HAP-1 (cell line): ENCODE measurements around the gene MYO1C.
"Not testable (repeated sequence)": the region's sequence is repeated elsewhere in the genome, so short reads cannot be mapped to it uniquely, and the experiment has no call there.

Source experiments
- DNase-seq, 2 experiments: peaks; one replicate each; pipeline ENCODE4 v3.0.0-alpha.2; 2016 to 2020; ENCODE audit warnings: low spot score in 2 of 2
- H3K27me3 ChIP-seq: fragments of 250-450 bp; sonication (Bioruptor Pico); 2 replicates; pipeline ENCODE4 v1.5.1; 2020; ENCODE audit warnings: low read depth, mild to moderate bottlenecking, moderate library complexity
- H3K36me3 ChIP-seq: fragments of 250-450 bp; sonication (Bioruptor Pico); replicated peaks from 2 replicates; pipeline ENCODE4 v1.5.1; 2020; ENCODE audit warnings: mild to moderate bottlenecking
- H3K4me1 ChIP-seq: fragments of 250-450 bp; sonication (Bioruptor Pico); 2 replicates; pipeline ENCODE4 v1.5.1; 2020; ENCODE audit warnings: mild to moderate bottlenecking
- H3K4me3 ChIP-seq: fragments of 250-450 bp; sonication (Bioruptor Pico); 2 replicates; pipeline ENCODE4 v1.5.1; 2020; ENCODE audit warnings: mild to moderate bottlenecking, moderate library complexity
- H3K9me3 ChIP-seq: fragments of 250-450 bp; sonication (Bioruptor Pico); 2 replicates; pipeline ENCODE4 v1.5.1; 2020; ENCODE audit warnings: mild to moderate bottlenecking, moderate library complexity
- in situ Hi-C: fragments of 300-500 bp; cut with MboI; formaldehyde crosslinking; loops from 3 replicates; pipeline ENCODE4 v1.14.3; 2020; ENCODE audit warnings: low sequenced_read_pairs, inconsistent platforms, mixed read lengths

Gene MYO1C

DNA sequence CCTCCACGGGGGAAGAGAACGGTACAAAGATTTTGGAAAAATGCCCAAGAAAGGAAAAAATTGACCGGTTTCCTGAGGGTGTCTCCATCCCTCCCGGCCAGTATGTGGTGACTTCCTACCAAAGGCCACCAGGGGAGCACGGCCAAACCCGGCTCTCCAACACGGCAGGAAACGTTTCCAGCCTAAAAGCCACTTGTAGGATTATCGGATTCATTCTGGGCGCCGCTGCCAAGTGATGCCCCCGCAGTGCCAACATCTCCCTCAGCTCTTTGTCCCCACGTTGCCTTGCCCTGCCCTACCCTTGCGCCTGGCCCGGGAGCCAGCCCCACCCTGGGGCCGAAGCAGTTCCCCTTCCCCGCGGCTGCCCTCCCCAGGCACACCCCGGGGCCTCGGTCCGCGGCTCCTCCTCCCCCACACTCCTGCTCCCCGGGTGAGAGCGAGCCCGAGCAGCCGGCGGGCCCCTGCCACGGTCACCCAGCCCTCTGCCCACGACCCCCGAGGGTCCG is 37.1 kb downstream of the MYO1C start:
- in situ Hi-C loops: no loop called here
- H3K9me3 ChIP-seq: no peaks in the 10 kb centered on the region
- peak; percentile 58 to 78 for DNase-seq
- no peaks in the 10 kb centered on the region for H3K27me3 ChIP-seq
- peaks cover 38% of the 10 kb centered on the region for H3K36me3 ChIP-seq
- peak overlapping the region; percentile 95 for H3K4me3 ChIP-seq
- H3K4me1 ChIP-seq: peaks cover 16% of the 10 kb centered on the region

DNA sequence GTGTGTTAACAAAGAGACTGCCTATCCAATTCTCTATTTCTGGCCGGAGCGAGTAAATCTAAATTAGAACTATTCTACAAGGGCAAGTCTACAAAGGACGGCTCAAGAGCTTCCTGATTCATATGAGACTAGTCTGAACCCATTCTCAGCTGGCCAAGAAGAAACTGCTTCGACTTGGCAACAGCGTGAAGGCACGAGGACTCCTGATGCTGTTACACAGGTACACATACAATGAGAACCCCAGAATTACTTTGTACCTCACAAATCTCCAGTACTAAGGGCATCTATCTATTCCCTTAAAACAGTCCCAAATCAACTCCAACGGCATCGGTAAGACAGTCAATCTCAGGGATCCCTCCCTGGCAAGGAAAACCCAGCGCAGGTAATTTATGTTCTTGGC is 37.9 kb downstream of the MYO1C start:
- no peaks in the 10 kb centered on the region for H3K27me3 ChIP-seq
- in situ Hi-C loops: no loop called here
- peaks cover 16% of the 10 kb centered on the region for H3K4me1 ChIP-seq
- DNase-seq: no peak
- H3K9me3 ChIP-seq: no peaks in the 10 kb centered on the region
- H3K36me3 ChIP-seq: peaks cover 39% of the 10 kb centered on the region
- H3K4me3 ChIP-seq: peak overlapping the region; percentile 95

DNA sequence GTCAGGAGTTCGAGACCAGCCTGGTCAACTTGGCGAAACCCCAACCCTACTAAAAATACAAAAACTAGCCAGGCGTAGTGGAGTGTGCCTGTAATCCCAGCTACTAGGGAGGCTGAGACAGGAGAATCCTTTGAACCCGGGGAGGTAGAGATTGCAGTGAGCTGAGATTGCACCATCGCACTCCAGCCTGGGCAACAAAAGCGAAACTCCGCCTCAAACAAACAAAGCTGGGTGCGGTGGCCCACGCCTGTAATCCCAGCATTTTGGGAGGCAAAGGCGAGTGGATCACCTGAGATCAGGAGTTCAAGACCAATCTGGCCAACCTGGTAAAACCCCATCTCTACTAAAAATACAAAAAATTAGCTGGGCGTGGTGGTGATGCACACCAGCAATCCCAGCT is 38.8 kb downstream of the MYO1C start:
- H3K9me3 ChIP-seq, DNase-seq, in situ Hi-C loops, H3K27me3 ChIP-seq, H3K4me3 ChIP-seq: not testable (repeated sequence)
- peaks cover 16% of the 10 kb centered on the region for H3K4me1 ChIP-seq
- H3K36me3 ChIP-seq: peaks cover 41% of the 10 kb centered on the region

DNA sequence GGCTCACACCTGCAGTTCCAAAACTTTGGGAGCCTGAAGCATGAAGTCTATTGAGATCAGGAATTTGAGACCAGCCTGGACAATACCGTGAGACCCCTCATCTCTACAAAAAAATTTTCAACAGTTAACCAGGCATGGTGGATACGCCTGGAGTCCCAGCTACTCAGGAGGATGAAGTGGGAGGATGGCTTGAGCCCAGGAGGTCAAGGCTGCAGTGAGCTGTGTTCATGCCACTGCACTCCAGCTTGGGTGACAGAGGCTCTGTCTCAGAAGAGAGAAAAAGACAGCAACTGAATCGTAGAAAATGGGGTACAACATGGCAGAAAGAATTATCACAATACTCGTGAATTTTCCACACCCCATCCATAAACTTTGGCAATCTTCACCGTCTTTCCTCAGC is 39.6 kb downstream of the MYO1C start:
- Histone ChIP-seq H3K27me3 (no peaks in the 10 kb centered on the region), H3K4me1 (peaks cover 16% of the 10 kb centered on the region), H3K9me3 (no peaks in the 10 kb centered on the region), H3K4me3 (no peak overlapping the region), H3K36me3 (peaks cover 41% of the 10 kb centered on the region)
- in situ Hi-C loops: no loop called here
- no peak for DNase-seq

DNA sequence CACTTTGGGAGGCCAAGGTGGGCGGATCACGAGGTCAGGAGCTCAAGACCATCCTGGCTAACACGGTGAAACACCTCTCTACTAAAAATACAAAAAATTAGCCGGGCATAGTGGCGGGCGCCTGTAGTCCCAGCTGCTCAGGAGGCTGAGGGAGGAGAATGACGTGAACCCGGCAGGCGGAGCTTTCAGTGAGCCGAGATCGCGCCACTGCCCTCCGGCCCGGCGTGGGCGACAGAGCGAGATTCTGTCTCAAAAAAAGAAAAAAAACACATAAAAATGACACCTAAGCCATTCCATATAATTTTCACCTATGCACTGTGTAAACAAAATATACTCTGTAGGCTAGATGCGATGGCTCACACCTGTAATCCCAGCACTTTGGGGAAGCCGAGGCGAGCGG is 42.2 kb downstream of the MYO1C start:
- H3K4me1 ChIP-seq, DNase-seq, H3K9me3 ChIP-seq, H3K27me3 ChIP-seq, H3K4me3 ChIP-seq, in situ Hi-C loops: not testable (repeated sequence)
- peaks cover 41% of the 10 kb centered on the region for H3K36me3 ChIP-seq

DNA sequence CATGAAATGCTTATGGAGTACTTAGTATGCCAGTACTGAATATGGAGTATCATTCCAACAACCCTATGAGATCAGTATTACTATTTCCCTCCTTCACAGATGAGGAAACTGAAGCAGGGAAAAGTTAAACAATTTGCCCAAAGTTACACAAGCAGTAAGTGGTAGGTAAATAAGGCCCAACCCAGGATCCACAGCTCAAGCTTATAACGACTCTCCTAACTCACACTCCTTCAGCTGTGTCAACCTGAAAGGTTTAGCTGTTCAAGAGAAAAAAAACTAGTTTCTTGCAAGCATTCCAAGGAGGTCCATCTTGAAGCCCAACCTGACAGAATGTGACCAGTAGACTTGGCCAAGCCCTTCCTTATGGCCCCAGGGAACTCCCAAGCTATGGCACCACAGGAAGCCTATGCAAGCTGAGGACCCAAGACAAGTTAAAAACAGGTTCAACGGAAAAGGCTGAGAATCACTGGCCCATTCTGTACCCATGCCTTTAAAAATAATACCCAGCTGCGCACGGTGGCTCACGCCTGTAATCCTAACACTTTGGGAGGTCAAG is 43.0 kb downstream of the MYO1C start:
- peaks cover 38% of the 10 kb centered on the region for H3K36me3 ChIP-seq
- no peaks in the 10 kb centered on the region for H3K9me3 ChIP-seq
- in situ Hi-C loops: no loop called here
- H3K4me3 ChIP-seq: no peak overlapping the region
- DNase-seq: no peak
- no peaks in the 10 kb centered on the region for H3K27me3 ChIP-seq
- peaks cover 5% of the 10 kb centered on the region for H3K4me1 ChIP-seq

DNA sequence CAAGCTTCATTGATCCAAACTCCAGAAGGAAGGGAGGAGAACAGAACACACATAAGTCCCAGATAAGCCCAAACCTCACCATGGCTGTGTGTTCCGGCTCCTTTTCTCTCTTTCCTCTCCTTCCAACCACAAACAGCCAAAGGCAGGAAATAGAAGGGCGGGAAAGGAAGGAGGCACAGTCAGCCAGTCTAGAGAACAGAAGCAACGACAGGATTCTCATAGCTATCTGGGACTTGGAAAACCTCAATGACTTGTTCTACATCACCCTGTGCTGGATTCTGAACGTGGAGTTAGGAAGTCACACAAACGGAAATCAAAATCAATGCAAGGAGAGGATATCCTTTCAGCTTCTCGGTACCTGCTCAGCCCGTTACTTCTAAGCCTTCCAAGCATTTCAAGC is 45.4 kb downstream of the MYO1C start:
- Histone ChIP-seq H3K4me3 (no peak overlapping the region), H3K4me1 (no peaks in the 10 kb centered on the region), H3K27me3 (no peaks in the 10 kb centered on the region), H3K36me3 (peaks cover 16% of the 10 kb centered on the region), H3K9me3 (no peaks in the 10 kb centered on the region)
- DNase-seq: no peak
- in situ Hi-C loops: no loop called here

DNA sequence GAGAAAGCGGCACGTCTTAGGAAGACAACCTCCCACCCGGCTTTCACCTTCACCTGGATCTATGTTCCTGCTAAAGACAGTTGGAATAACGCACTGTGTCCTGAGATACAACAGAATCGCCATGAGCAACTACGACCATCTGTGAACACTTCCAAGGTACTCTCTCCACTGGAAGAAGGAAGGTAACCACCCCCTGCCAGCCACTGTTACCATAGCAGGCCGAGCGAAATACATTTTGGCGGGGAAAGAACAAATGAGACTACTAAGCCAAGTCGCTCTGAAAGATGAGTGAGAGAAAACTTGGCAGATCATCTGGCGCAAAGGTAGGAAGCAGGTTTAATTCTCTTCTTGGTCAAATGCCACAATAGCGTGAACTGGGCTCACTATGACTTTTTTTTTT is 46.3 kb downstream of the MYO1C start:
- Histone ChIP-seq H3K36me3 (peaks cover 13% of the 10 kb centered on the region), H3K4me1 (no peaks in the 10 kb centered on the region), H3K4me3 (no peak overlapping the region), H3K9me3 (no peaks in the 10 kb centered on the region), H3K27me3 (no peaks in the 10 kb centered on the region)
- no peak for DNase-seq
- in situ Hi-C loops: no loop called here

DNA sequence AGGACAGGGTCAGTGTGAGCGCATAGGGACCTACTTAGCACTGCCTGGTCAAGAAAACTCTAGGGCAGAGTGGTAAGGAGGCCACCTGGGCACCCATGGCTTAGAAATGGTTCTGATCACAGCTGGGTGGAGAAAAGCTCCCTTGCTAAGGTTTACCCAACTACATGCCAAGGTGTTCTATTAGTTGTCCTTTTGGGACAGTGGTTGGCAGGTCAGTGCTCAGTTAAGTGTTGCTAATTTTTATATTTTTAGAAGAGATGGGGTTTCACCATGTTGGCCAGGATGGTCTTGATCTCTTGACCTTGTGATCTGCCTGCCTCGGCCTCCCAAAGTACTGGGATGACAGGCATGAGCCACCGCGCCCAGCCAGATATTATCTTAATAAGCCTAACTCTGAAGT is 46.8 kb downstream of the MYO1C start:
- DNase-seq, H3K4me1 ChIP-seq, H3K9me3 ChIP-seq, H3K27me3 ChIP-seq, in situ Hi-C loops, H3K4me3 ChIP-seq: not testable (repeated sequence)
- peaks cover 13% of the 10 kb centered on the region for H3K36me3 ChIP-seq

DNA sequence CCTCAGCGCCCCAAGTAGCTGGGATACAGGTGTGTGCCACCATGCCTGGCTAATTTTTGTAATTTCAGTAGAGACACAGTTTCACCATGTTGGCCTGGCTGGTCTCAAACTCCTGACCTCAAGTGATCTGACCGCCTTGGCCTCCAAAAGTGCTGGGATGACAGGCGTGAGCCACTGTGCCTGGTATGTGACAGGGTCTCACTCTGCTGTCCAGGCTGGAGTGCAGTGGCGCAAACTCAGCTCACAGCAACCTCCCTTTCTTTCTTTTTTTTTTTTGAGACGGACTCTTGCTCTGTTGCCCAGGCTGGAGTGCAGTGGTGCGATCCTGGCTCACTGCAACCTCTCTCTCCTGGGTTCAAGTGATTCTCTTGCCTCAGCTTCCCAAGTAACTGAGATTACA is 49.8 kb downstream of the MYO1C start:
- H3K4me1 ChIP-seq, H3K36me3 ChIP-seq, H3K27me3 ChIP-seq, H3K4me3 ChIP-seq, H3K9me3 ChIP-seq, in situ Hi-C loops, DNase-seq: not testable (repeated sequence)

DNA sequence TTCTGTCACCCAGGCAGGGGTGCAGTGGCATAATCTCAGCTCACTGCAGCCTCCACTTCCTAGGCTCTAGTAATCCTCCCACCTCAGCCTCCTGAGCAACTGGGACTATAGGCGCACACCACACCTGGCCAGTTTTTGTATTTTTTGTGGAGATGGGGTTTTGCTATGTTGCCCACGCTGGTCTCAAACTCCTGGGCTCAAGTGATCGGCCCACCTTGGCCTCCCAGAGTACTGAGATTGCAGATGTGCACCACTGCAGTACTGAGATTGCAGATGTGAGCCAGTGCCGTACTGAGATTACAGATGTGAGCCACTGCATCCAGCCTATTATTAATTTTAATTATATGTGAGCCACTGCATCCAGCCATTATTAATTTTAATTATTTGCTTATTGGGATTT is 50.3 kb downstream of the MYO1C start:
- Histone ChIP-seq H3K27me3 (no peaks in the 10 kb centered on the region), H3K4me1 (no peaks in the 10 kb centered on the region), H3K36me3 (peaks cover 9% of the 10 kb centered on the region), H3K9me3 (no peaks in the 10 kb centered on the region), H3K4me3 (no peak overlapping the region)
- in situ Hi-C loops: no loop called here
- DNase-seq: no peak

DNA sequence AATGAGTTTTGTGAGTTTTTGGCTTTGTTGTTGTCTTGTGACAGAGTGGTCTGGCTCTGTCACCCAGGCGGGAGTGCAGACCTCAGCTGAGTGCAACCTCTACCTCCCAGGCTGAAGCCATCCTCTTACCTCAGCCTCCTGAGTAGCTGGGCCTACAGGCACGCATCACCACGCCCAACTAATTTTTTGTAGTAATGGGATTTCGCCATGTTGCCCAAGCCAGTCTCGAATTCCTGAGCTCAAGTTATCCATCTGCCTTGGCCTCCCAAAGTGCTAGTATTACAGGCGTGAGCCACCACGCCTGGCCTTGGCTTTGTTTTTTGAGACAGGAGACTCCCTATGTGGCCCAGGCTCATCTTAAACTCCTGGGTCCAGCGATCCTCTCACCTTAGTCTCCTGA is 51.6 kb downstream of the MYO1C start:
- Histone ChIP-seq H3K9me3 (no peaks in the 10 kb centered on the region), H3K4me3 (no peak overlapping the region), H3K4me1 (no peaks in the 10 kb centered on the region), H3K36me3 (peaks cover 18% of the 10 kb centered on the region), H3K27me3 (no peaks in the 10 kb centered on the region)
- in situ Hi-C loops: no loop called here
- no peak for DNase-seq

DNA sequence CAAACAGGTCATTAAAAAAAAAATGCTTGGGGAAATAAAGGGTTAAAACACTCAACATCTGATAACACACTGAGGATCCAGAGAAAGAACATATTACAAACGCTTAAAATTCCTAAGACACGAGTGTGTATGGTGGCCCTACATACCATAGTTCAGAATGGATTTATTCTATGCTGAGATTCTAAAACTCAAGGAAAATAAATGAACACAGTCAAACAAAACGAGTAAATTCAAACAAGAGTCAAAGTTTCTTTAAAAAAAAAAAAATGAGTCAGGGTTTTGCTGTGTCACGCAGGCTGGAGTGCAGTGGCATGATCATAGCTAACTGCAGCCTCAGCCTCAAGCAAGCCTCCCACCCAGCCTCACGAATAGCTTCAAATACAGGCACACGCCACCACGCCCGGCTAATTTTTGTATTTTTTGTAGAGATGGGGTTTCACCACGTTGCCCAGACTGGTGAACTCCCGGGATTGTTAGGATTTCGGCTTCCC is 53.8 kb downstream of the MYO1C start:
- Histone ChIP-seq H3K36me3 (peaks cover 28% of the 10 kb centered on the region), H3K4me3 (no peak overlapping the region), H3K4me1 (no peaks in the 10 kb centered on the region), H3K27me3 (no peaks in the 10 kb centered on the region), H3K9me3 (no peaks in the 10 kb centered on the region)
- in situ Hi-C loops: no loop called here
- DNase-seq: no peak

DNA sequence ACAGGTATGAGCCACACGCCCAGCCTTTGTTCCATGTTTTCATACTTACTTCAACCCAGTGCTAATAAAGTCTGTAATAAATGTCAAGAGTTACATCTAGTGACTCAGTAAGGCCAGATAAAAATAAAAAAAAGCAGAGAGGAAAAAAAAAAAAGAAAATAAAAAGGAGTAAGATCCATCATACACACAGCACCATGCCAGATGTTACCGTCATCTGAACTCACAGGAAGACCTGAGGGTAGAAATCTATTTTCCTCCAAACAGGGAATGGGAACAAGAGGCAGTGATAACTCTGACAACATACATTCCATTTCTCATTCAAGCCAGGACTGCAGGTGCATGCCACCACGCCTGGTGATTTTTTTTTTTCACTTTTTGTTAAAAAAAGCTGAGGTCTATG is 57.2 kb downstream of the MYO1C start:
- H3K36me3 ChIP-seq: peaks cover 46% of the 10 kb centered on the region
- no peaks in the 10 kb centered on the region for H3K27me3 ChIP-seq
- no peak for DNase-seq

DNA sequence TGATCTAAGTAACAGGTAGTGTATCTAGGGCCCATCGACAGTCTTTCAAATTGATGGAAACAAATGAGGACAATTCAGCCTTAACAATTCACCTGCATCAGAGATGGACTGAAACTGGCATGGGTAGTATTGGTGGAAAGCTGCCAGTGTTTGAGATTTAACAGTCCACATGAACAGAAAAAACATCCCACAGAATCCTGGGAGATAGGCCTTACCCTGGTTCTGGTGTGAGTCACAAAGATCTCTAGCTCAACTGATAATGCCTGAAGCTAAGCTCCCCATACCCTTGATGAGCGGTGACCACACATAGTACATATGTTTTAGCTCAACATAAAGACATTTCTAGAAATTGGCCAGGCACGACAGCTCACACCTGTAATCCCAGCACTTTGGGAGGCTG is 58.3 kb downstream of the MYO1C start:
- DNase-seq: no peak
- H3K4me3 ChIP-seq: no peak overlapping the region
- H3K27me3 ChIP-seq: no peaks in the 10 kb centered on the region
- in situ Hi-C loops: no loop called here
- peaks cover 46% of the 10 kb centered on the region for H3K36me3 ChIP-seq
- no peaks in the 10 kb centered on the region for H3K9me3 ChIP-seq
- H3K4me1 ChIP-seq: no peaks in the 10 kb centered on the region

More for the DNA sequence above, 57.2 kb downstream of the MYO1C start:
- in situ Hi-C loops: no loop called here
- no peaks in the 10 kb centered on the region for H3K4me1 ChIP-seq
- no peaks in the 10 kb centered on the region for H3K9me3 ChIP-seq
- H3K4me3 ChIP-seq: no peak overlapping the region
